Measurements from ENCODE around the gene DCN.

DCN gene

DNA sequence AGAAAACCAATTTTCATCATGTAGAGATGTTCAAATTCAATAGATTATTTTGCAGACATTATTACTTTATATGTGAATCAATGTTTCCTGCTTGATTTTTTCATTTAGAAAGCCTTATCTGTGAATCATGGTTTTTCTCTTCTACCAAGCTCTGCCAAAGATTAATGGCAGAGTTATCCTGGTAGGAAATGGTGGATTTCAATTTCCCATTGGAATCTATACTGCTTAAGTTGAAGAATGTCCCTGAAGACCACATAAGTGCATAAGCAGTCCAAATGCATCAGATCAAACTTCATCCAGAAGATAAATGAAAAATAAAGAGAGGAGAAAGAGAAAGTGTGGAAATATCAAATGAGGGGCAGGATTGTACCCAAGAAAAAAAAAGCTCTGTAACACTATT lies 76.3 kb downstream of the DCN start:
- Histone ChIP-seq H3K79me2 (ENCODE audit: insufficient read depth, low read length) (no peaks in the 10 kb centered on the region), H3K4me1 (ENCODE audit: insufficient read depth, low read length, poor library complexity, severe bottlenecking) (no peaks in the 10 kb centered on the region), H3K27me3 (ENCODE audit: insufficient read depth, low read length, poor library complexity, severe bottlenecking) (no peaks in the 10 kb centered on the region), H3K9me3 (ENCODE audit: insufficient read depth, low read depth, low read length) (no peaks in the 10 kb centered on the region), H3K9me2 (replicated peaks; ENCODE audit: low read depth, low read length) (no peaks in the 10 kb centered on the region), H4K20me1 (ENCODE audit: insufficient read depth, low read length, poor library complexity, severe bottlenecking) (no peaks in the 10 kb centered on the region), H3K4me2 (ENCODE audit: low read depth, low read length, poor library complexity, severe bottlenecking) (no peak overlapping the region), H3F3A (ENCODE audit: low read depth) (no peaks in the 10 kb centered on the region), H3K36me3 (ENCODE audit: insufficient read depth, low read length) (no peaks in the 10 kb centered on the region), H2AFZ (ENCODE audit: low read length) (no peak overlapping the region), H3K4me3 (ENCODE audit: low read length, poor library complexity, severe bottlenecking) (no peak overlapping the region), H3K9ac (ENCODE audit: low read depth, low read length, poor library complexity, severe bottlenecking) (no peak overlapping the region)
- no peak for TF ChIP-seq EZH2phosphoT487 (IDR thresholded peaks at IDR 0.05; ENCODE audit: borderline replicate concordance)
- TF ChIP-seq, protein P1, sequence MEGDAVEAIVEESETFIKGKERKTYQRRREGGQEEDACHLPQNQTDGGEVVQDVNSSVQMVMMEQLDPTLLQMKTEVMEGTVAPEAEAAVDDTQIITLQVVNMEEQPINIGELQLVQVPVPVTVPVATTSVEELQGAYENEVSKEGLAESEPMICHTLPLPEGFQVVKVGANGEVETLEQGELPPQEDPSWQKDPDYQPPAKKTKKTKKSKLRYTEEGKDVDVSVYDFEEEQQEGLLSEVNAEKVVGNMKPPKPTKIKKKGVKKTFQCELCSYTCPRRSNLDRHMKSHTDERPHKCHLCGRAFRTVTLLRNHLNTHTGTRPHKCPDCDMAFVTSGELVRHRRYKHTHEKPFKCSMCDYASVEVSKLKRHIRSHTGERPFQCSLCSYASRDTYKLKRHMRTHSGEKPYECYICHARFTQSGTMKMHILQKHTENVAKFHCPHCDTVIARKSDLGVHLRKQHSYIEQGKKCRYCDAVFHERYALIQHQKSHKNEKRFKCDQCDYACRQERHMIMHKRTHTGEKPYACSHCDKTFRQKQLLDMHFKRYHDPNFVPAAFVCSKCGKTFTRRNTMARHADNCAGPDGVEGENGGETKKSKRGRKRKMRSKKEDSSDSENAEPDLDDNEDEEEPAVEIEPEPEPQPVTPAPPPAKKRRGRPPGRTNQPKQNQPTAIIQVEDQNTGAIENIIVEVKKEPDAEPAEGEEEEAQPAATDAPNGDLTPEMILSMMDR (conservative IDR thresholded peaks at IDR 0.05; ENCODE audit: low read length): no peak

DNA sequence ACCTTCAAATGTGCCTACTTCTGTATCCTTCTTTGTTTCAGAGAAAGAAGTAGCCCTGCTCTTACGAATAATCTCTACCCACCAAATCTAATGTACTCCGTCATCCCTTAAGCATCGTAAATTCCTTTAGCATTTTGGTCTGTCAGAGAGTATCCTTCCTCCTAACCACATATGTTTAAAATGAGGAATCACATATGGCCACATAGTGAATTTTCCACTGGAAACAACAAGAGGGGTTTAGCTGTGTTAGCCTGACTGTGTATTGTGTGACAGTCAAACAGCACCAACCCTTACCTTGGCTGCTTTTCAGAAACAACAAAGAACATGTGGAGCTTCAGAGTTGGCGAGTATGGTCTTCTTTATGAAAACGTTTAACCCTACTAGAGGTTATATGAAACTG lies 76.8 kb downstream of the DCN start:
- no peaks in the 10 kb centered on the region for H3F3A ChIP-seq (ENCODE audit: low read depth)
- H3K9me3 ChIP-seq (ENCODE audit: insufficient read depth, low read depth, low read length): no peaks in the 10 kb centered on the region
- H4K20me1 ChIP-seq (ENCODE audit: insufficient read depth, low read length, poor library complexity, severe bottlenecking): no peaks in the 10 kb centered on the region
- H3K36me3 ChIP-seq (ENCODE audit: insufficient read depth, low read length): no peaks in the 10 kb centered on the region
- H3K9me2 ChIP-seq (replicated peaks; ENCODE audit: low read depth, low read length): no peaks in the 10 kb centered on the region
- no peak overlapping the region for H3K4me2 ChIP-seq (ENCODE audit: low read depth, low read length, poor library complexity, severe bottlenecking)
- no peak overlapping the region for H3K9ac ChIP-seq (ENCODE audit: low read depth, low read length, poor library complexity, severe bottlenecking)
- TF ChIP-seq, protein P1 (conservative IDR thresholded peaks at IDR 0.05; ENCODE audit: low read length): no peak
- no peak for TF ChIP-seq EZH2phosphoT487 (IDR thresholded peaks at IDR 0.05; ENCODE audit: borderline replicate concordance)
- H3K4me1 ChIP-seq (ENCODE audit: insufficient read depth, low read length, poor library complexity, severe bottlenecking): no peaks in the 10 kb centered on the region
- no peak overlapping the region for H3K4me3 ChIP-seq (ENCODE audit: low read length, poor library complexity, severe bottlenecking)
- no peak overlapping the region for H2AFZ ChIP-seq (ENCODE audit: low read length)
- no peaks in the 10 kb centered on the region for H3K79me2 ChIP-seq (ENCODE audit: insufficient read depth, low read length)
- H3K27me3 ChIP-seq (ENCODE audit: insufficient read depth, low read length, poor library complexity, severe bottlenecking): no peaks in the 10 kb centered on the region

DNA sequence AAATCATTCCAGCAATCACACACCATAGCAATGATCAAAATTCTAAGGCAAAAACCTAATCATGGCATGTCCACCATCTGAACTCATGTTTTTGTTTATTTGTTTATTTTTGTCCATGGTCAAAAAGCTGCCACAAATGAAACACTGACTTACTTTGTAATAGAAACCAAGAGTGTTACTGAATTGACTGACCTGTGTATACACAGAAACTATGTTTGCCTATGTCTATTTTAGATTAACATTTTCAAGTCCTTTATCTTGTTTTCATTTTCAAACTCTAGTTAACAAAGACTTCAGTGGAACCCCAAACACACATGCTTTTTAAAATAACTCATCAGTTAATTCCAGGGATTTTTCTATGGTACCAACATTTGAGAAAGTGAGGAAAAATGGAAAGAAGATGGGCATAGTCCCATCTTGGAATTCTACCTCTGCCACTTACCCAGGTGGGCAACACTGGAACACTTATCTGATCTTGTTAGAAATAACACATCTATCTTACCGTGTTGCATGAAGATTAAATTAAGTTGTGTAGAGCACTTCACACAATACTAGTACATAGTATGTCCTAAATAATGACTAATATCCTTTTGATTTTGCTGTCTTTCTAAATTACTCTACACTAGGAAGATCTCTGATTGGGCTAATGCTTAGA lies 77.7 kb downstream of the DCN start:
- H2AFZ ChIP-seq (ENCODE audit: low read length): no peak overlapping the region
- H3K36me3 ChIP-seq (ENCODE audit: insufficient read depth, low read length): no peaks in the 10 kb centered on the region
- H4K20me1 ChIP-seq (ENCODE audit: insufficient read depth, low read length, poor library complexity, severe bottlenecking): no peaks in the 10 kb centered on the region
- no peaks in the 10 kb centered on the region for H3K4me1 ChIP-seq (ENCODE audit: insufficient read depth, low read length, poor library complexity, severe bottlenecking)
- H3K9me3 ChIP-seq (ENCODE audit: insufficient read depth, low read depth, low read length): no peaks in the 10 kb centered on the region
- no peak overlapping the region for H3K4me2 ChIP-seq (ENCODE audit: low read depth, low read length, poor library complexity, severe bottlenecking)
- TF ChIP-seq, protein P1 (conservative IDR thresholded peaks at IDR 0.05; ENCODE audit: low read length): no peak
- no peak for TF ChIP-seq EZH2phosphoT487 (IDR thresholded peaks at IDR 0.05; ENCODE audit: borderline replicate concordance)
- no peaks in the 10 kb centered on the region for H3K79me2 ChIP-seq (ENCODE audit: insufficient read depth, low read length)
- H3F3A ChIP-seq (ENCODE audit: low read depth): no peaks in the 10 kb centered on the region
- H3K4me3 ChIP-seq (ENCODE audit: low read length, poor library complexity, severe bottlenecking): no peak overlapping the region
- no peaks in the 10 kb centered on the region for H3K27me3 ChIP-seq (ENCODE audit: insufficient read depth, low read length, poor library complexity, severe bottlenecking)
- no peaks in the 10 kb centered on the region for H3K9me2 ChIP-seq (replicated peaks; ENCODE audit: low read depth, low read length)
- no peak overlapping the region for H3K9ac ChIP-seq (ENCODE audit: low read depth, low read length, poor library complexity, severe bottlenecking)

Data from Loucy (cell line).